HCT116 (cell line): Measurements from ENCODE around the gene HOXB1. TPM values are rescaled to one million over a fixed set of nuclear protein-coding genes. Genes with fewer than 3 reads are reported as not detected.

Experiments used
- ATAC-seq: fragments of 200-7000 bp; cut with Tn5 transposase; 2 replicates; pipeline ENCODE4 v1.9.1; 2020; ENCODE audit warnings: mild to moderate bottlenecking, moderate library complexity
- BruUV-seq: library from RNA; stranded (reverse); fragments of 400-500 nt; replicated peaks from 2 replicates; lab custom pipeline; 2021; lab: Mats Ljungman, UMichigan
- CTCF ChIA-PET: fragments of 300-600 bp; sonication (Branson Sonifier 250); formaldehyde crosslinking; loops from one replicate; lab custom pipeline; 2021; ENCODE audit warnings: antibody characterized with exemption; lab: Charles Lee
- POLR2A ChIA-PET: fragments of 300-600, 350-600 bp; sonication (Branson Sonifier 250); formaldehyde crosslinking; loops from one replicate; lab custom pipeline; 2021; ENCODE audit warnings: antibody characterized with exemption; lab: Charles Lee
- RAD21 ChIA-PET, 2 experiments: fragments of 300-600 bp; sonication (Branson Sonifier 250); formaldehyde crosslinking; loops; one replicate each; lab custom pipeline; 2023; ENCODE audit warnings: low total read pairs in 2 of 2; ENCODE audit not compliant: uncharacterized antibody in 2 of 2, unreplicated experiment in 2 of 2, low non-redundant PET in 1 of 2; lab: Charles Lee
- DNase-seq: peaks from one replicate; pipeline ENCODE4 v3.0.0-alpha.2; 2010; ENCODE audit warnings: low read depth, low spot score
- H2AFZ ChIP-seq: fragments of 200-600 bp; shearing (Covaris generic), sonication (generic); 2 replicates; pipeline ENCODE4 v1.6.1; 2017; ENCODE audit warnings: low read depth, mixed run types, mixed read lengths, antibody characterized with exemption, low read length; ENCODE audit not compliant: poor library complexity, severe bottlenecking
- H3K27ac ChIP-seq: 2 replicates; pipeline ENCODE4 v1.5.1; 2012; ENCODE audit warnings: low read depth, low read length
- H3K27me3 ChIP-seq: fragments of 200-600 bp; sonication (generic); 2 replicates; pipeline ENCODE4 v1.6.1; 2016; ENCODE audit warnings: mixed run types, low read length, mixed read lengths; ENCODE audit not compliant: insufficient read depth
- H3K36me3 ChIP-seq, 2 experiments: fragments of 200-500 bp in 1 of 2; fragments of 200-600 bp in 1 of 2; sonication (Bioruptor generic) in 1 of 2; sonication (generic) in 1 of 2; 2 replicates each; pipeline versions ENCODE4 v1.5.1 to v1.6.1; 2014 to 2016; ENCODE audit warnings: low read length in 2 of 2, inconsistent platforms in 1 of 2, mixed read lengths in 1 of 2, mixed run types in 1 of 2; ENCODE audit not compliant: insufficient read depth in 2 of 2, control insufficient read depth in 1 of 2
- H3K4me1 ChIP-seq, 2 experiments: fragments of 200-600 bp in 1 of 2; sonication (generic) in 1 of 2; 2 replicates each; pipeline versions ENCODE4 v1.5.1 to v1.6.1; 2012 to 2017; ENCODE audit warnings: low read length in 2 of 2, inconsistent platforms in 1 of 2, mild to moderate bottlenecking in 1 of 2, mixed read lengths in 1 of 2, mixed run types in 1 of 2, moderate library complexity in 1 of 2; ENCODE audit not compliant: insufficient read depth in 2 of 2, control insufficient read depth in 1 of 2
- H3K4me2 ChIP-seq: fragments of 200-600 bp; sonication (generic); 2 replicates; pipeline ENCODE4 v1.6.1; 2017; ENCODE audit warnings: mixed run types, low read length, mixed read lengths
- H3K4me3 ChIP-seq, 2 experiments: fragments of 200-600 bp in 1 of 2; sonication (generic) in 1 of 2; replicated peaks in 1 of 2; 2 replicates each; pipeline ENCODE4 v1.5.1; 2011 to 2016; ENCODE audit warnings: low read length in 2 of 2, control low read depth in 1 of 2, low read depth in 1 of 2, mild to moderate bottlenecking in 1 of 2, mixed read lengths in 1 of 2, mixed run types in 1 of 2
- H3K79me2 ChIP-seq: fragments of 200-600 bp; sonication (generic); 2 replicates; pipeline ENCODE4 v1.6.1; 2017; ENCODE audit warnings: mild to moderate bottlenecking, mixed run types, low read length, moderate library complexity, mixed read lengths; ENCODE audit not compliant: insufficient read depth
- H3K9ac ChIP-seq: fragments of 200-600 bp; sonication (generic); 2 replicates; pipeline ENCODE4 v1.6.1; 2016; ENCODE audit warnings: low read length, mixed read lengths
- H3K9me2 ChIP-seq: fragments of 200-600 bp; sonication (generic), shearing (Covaris generic); 2 replicates; pipeline ENCODE4 v1.6.1; 2017; ENCODE audit warnings: mixed run types, mild to moderate bottlenecking, moderate library complexity; ENCODE audit not compliant: insufficient read depth
- H3K9me3 ChIP-seq, 2 experiments: fragments of 200-500 bp in 1 of 2; fragments of 200-600 bp in 1 of 2; sonication (Bioruptor generic) in 1 of 2; sonication (generic) in 1 of 2; 2 replicates each; pipeline ENCODE4 v1.6.1; 2014 to 2017; ENCODE audit warnings: low read length in 2 of 2, mixed read lengths in 2 of 2, inconsistent platforms in 1 of 2, low read depth in 1 of 2, mild to moderate bottlenecking in 1 of 2, mixed run types in 1 of 2, moderate library complexity in 1 of 2; ENCODE audit not compliant: control insufficient read depth in 1 of 2, insufficient read depth in 1 of 2
- H4K20me1 ChIP-seq: fragments of 200-600 bp; sonication (generic), shearing (Covaris generic); 2 replicates; pipeline ENCODE4 v1.6.1; 2017; ENCODE audit warnings: mixed run types, mild to moderate bottlenecking, moderate library complexity; ENCODE audit not compliant: insufficient read depth
- SIN3A ChIP-seq: IDR thresholded peaks from 2 replicates; pipeline ENCODE4 v1.6.1; 2012; ENCODE audit warnings: low read depth
- SRF ChIP-seq: IDR thresholded peaks from 2 replicates; pipeline ENCODE4 v1.6.1; 2012; ENCODE audit warnings: low read depth
- intact Hi-C: fragments of 100-400 bp; cut with micrococcal nuclease; formaldehyde crosslinking; loops from 2 replicates; pipeline ENCODE4 v1.10.0; 2022
- total RNA-seq: library from RNA; stranded (reverse); gene quantifications from one replicate; pipeline ENCODE4 v1.2.1, GENCODE V29; 2021; ENCODE audit not compliant: unreplicated experiment
- TF ChIP-seq, protein P1 (sequence below): IDR thresholded peaks from 2 replicates; pipeline ENCODE4 v1.6.1; 2012; ENCODE audit warnings: low read depth
- TF ChIP-seq, protein P2 (sequence below): IDR thresholded peaks from 2 replicates; pipeline ENCODE4 v1.6.1; 2012

HOXB1 gene
- total RNA-seq, 1 experiment from 2014 or later = not detected

DNA sequence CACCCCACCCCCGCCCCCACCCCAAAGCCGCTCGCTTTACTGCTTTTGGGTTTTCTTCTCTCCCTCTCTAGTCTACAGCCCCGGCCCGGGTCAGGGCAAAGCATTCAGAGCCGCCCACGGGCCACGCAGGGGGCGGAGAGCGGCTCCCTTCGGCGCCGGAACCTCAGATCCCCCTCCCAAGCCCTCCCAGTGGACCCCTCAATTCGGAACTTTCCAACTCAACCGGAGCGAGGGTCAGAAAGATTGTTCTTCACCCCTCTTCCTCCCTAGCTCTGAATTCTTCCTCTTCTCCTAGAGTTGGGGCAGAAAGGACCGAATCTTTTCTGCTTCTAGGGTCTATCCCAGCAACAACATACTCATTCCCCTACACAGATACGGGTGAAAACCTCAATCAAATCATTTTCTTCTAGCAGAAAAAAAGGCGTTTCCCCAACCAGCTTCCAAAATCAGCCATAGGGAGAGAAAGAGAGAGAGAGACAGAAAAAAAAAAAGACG, 13.1 kb upstream of the HOXB1 start:
- no TSS peak for BruUV-seq
- Histone ChIP-seq H4K20me1 (no peaks in the 10 kb centered on the region), H3K79me2 (no peaks in the 10 kb centered on the region), H3K36me3 (no peaks in the 10 kb centered on the region), H3K27ac (no peak overlapping the region), H2AFZ (no peak overlapping the region), H3K27me3 (no peaks in the 10 kb centered on the region), H3K9ac (peak overlapping the region; percentile 63), H3K4me2 (peak overlapping the region; percentile 69), H3K9me2 (no peaks in the 10 kb centered on the region), H3K4me1 (peaks cover 0 to 10% of the 10 kb centered on the region in 2 experiments; a peak in 2 of 4 replicates), H3K4me3 (peak overlapping the region; percentile 49 to 59), H3K9me3 (no peaks in the 10 kb centered on the region)
- ChIA-PET RAD21 (no interaction called here), CTCF (no interaction called here), POLR2A (no interaction called here)
- DNase-seq = no peak
- intact Hi-C loops = no loop called here
- peak; percentile 49 for ATAC-seq
- TF ChIP-seq SIN3A = no peak
- TF ChIP-seq, protein P1, sequence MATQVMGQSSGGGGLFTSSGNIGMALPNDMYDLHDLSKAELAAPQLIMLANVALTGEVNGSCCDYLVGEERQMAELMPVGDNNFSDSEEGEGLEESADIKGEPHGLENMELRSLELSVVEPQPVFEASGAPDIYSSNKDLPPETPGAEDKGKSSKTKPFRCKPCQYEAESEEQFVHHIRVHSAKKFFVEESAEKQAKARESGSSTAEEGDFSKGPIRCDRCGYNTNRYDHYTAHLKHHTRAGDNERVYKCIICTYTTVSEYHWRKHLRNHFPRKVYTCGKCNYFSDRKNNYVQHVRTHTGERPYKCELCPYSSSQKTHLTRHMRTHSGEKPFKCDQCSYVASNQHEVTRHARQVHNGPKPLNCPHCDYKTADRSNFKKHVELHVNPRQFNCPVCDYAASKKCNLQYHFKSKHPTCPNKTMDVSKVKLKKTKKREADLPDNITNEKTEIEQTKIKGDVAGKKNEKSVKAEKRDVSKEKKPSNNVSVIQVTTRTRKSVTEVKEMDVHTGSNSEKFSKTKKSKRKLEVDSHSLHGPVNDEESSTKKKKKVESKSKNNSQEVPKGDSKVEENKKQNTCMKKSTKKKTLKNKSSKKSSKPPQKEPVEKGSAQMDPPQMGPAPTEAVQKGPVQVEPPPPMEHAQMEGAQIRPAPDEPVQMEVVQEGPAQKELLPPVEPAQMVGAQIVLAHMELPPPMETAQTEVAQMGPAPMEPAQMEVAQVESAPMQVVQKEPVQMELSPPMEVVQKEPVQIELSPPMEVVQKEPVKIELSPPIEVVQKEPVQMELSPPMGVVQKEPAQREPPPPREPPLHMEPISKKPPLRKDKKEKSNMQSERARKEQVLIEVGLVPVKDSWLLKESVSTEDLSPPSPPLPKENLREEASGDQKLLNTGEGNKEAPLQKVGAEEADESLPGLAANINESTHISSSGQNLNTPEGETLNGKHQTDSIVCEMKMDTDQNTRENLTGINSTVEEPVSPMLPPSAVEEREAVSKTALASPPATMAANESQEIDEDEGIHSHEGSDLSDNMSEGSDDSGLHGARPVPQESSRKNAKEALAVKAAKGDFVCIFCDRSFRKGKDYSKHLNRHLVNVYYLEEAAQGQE = no peak
- TF ChIP-seq, protein P2, sequence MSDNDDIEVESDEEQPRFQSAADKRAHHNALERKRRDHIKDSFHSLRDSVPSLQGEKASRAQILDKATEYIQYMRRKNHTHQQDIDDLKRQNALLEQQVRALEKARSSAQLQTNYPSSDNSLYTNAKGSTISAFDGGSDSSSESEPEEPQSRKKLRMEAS = no peak
- no peak for TF ChIP-seq SRF
